ENCODE results near the gene MYO7B. TPM values are rescaled to one million over a fixed set of nuclear protein-coding genes. Genes with fewer than 3 reads are reported as not detected.

The MYO7B gene
- total RNA-seq, 1 donor from 2014 or later, result 0.10 TPM

- DNase-seq (ENCODE audit: low spot score), result no peak
- intact Hi-C loops (cut with micrococcal nuclease), result no loop called here
- Mint-ChIP-seq H3K36me3 (ENCODE audit: low read depth) (no peaks in the 10 kb centered on the region), H3K27ac (no peak overlapping the region), H3K9me3 (no peaks in the 10 kb centered on the region), H3K4me1 (ENCODE audit: low read depth) (peaks cover 10% of the 10 kb centered on the region), H3K27me3 (ENCODE audit: insufficient read depth) (peaks cover 33% of the 10 kb centered on the region), H3K4me3 (no peak overlapping the region)
Measured at GRCh38 chr2:127678991-127679390, 143.5 kb downstream of the MYO7B start.

GRCh38 chr2:127679680-127680361 lies 144.3 kb downstream of the MYO7B start:
- intact Hi-C loops (cut with micrococcal nuclease), result no loop called here
- no peak overlapping the region for H3K4me3 Mint-ChIP-seq
- DNase-seq (ENCODE audit: low spot score), result no peak
- no peaks in the 10 kb centered on the region for H3K9me3 Mint-ChIP-seq
- H3K27ac Mint-ChIP-seq, result no peak overlapping the region
- H3K4me1 Mint-ChIP-seq (ENCODE audit: low read depth), result peaks cover 5% of the 10 kb centered on the region
- no peaks in the 10 kb centered on the region for H3K36me3 Mint-ChIP-seq (ENCODE audit: low read depth)
- peaks cover 28% of the 10 kb centered on the region for H3K27me3 Mint-ChIP-seq (ENCODE audit: insufficient read depth)

GRCh38 chr2:127680706-127681287 lies 145.3 kb downstream of the MYO7B start:
- Mint-ChIP-seq H3K36me3 (ENCODE audit: low read depth) (no peaks in the 10 kb centered on the region), H3K4me3 (no peak overlapping the region), H3K27me3 (ENCODE audit: insufficient read depth) (peaks cover 29% of the 10 kb centered on the region), H3K9me3 (no peaks in the 10 kb centered on the region), H3K4me1 (ENCODE audit: low read depth) (peaks cover 4% of the 10 kb centered on the region), H3K27ac (no peak overlapping the region)
- intact Hi-C loops (cut with micrococcal nuclease), result no loop called here
- no peak for DNase-seq (ENCODE audit: low spot score)

GRCh38 chr2:127681288-127681804 lies 145.9 kb downstream of the MYO7B start:
- Mint-ChIP-seq H3K4me1 (ENCODE audit: low read depth) (no peaks in the 10 kb centered on the region), H3K9me3 (no peaks in the 10 kb centered on the region), H3K27ac (no peak overlapping the region), H3K4me3 (no peak overlapping the region), H3K27me3 (ENCODE audit: insufficient read depth) (peaks cover 24% of the 10 kb centered on the region), H3K36me3 (ENCODE audit: low read depth) (no peaks in the 10 kb centered on the region)
- intact Hi-C loops (cut with micrococcal nuclease), result no loop called here
- no peak for DNase-seq (ENCODE audit: low spot score)

- H3K4me1 Mint-ChIP-seq (ENCODE audit: low read depth), result no peaks in the 10 kb centered on the region
- intact Hi-C loops (cut with micrococcal nuclease), result no loop called here
- H3K9me3 Mint-ChIP-seq, result no peaks in the 10 kb centered on the region
- DNase-seq (ENCODE audit: low spot score), result no peak
- peaks cover 22% of the 10 kb centered on the region for H3K27me3 Mint-ChIP-seq (ENCODE audit: insufficient read depth)
- H3K27ac Mint-ChIP-seq, result no peak overlapping the region
- H3K4me3 Mint-ChIP-seq, result no peak overlapping the region
- H3K36me3 Mint-ChIP-seq (ENCODE audit: low read depth), result no peaks in the 10 kb centered on the region
Measured at GRCh38 chr2:127681976-127682857, 146.7 kb downstream of the MYO7B start.

GRCh38 chr2:127683056-127683455 lies 147.6 kb downstream of the MYO7B start:
- peaks cover 2% of the 10 kb centered on the region for H3K9me3 Mint-ChIP-seq
- intact Hi-C loops (cut with micrococcal nuclease), result no loop called here
- H3K27me3 Mint-ChIP-seq (ENCODE audit: insufficient read depth), result peaks cover 15% of the 10 kb centered on the region
- H3K27ac Mint-ChIP-seq, result no peak overlapping the region
- no peaks in the 10 kb centered on the region for H3K36me3 Mint-ChIP-seq (ENCODE audit: low read depth)
- no peak for DNase-seq (ENCODE audit: low spot score)
- H3K4me1 Mint-ChIP-seq (ENCODE audit: low read depth), result no peaks in the 10 kb centered on the region
- H3K4me3 Mint-ChIP-seq, result no peak overlapping the region

- H3K4me1 Mint-ChIP-seq (ENCODE audit: low read depth), result no peaks in the 10 kb centered on the region
- peaks cover 19% of the 10 kb centered on the region for H3K27me3 Mint-ChIP-seq (ENCODE audit: insufficient read depth)
- no peak overlapping the region for H3K27ac Mint-ChIP-seq
- no peak for DNase-seq (ENCODE audit: low spot score)
- no peak overlapping the region for H3K4me3 Mint-ChIP-seq
- H3K36me3 Mint-ChIP-seq (ENCODE audit: low read depth), result no peaks in the 10 kb centered on the region
- intact Hi-C loops (cut with micrococcal nuclease), result no loop called here
- H3K9me3 Mint-ChIP-seq, result peaks cover 9% of the 10 kb centered on the region
Measured at GRCh38 chr2:127683757-127684156, 148.3 kb downstream of the MYO7B start.

GRCh38 chr2:127685410-127686080 lies 150.1 kb downstream of the MYO7B start:
- H3K27ac Mint-ChIP-seq, result no peak overlapping the region
- peaks cover 14% of the 10 kb centered on the region for H3K9me3 Mint-ChIP-seq
- intact Hi-C loops (cut with micrococcal nuclease), result no loop called here
- H3K36me3 Mint-ChIP-seq (ENCODE audit: low read depth), result no peaks in the 10 kb centered on the region
- peaks cover 19% of the 10 kb centered on the region for H3K27me3 Mint-ChIP-seq (ENCODE audit: insufficient read depth)
- H3K4me3 Mint-ChIP-seq, result no peak overlapping the region
- no peaks in the 10 kb centered on the region for H3K4me1 Mint-ChIP-seq (ENCODE audit: low read depth)
- DNase-seq (ENCODE audit: low spot score), result no peak

Other genes starting within 250 kb of the MYO7B start
- gene ERCC3, start 241.5 kb upstream of the MYO7B start, total RNA-seq, result 63.1 and 65.5 TPM in 2 replicates
- 64.1 and 66.1 TPM in 2 replicates for gene MAP3K2, start 147.7 kb upstream of the MYO7B start, total RNA-seq
- gene PROC, start 117.3 kb upstream of the MYO7B start, total RNA-seq, result 0.29 TPM in 2 replicates
- 52.3 and 57.6 TPM in 2 replicates for gene IWS1, start 9.2 kb upstream of the MYO7B start, total RNA-seq
- not detected in 2 replicates for gene GPR17, start 110.5 kb downstream of the MYO7B start, total RNA-seq
- gene LIMS2, start 139.8 kb downstream of the MYO7B start, total RNA-seq, result 4.8 and 5.1 TPM in 2 replicates
- 6.6 and 7.1 TPM in 2 replicates for gene SFT2D3, start 165.8 kb downstream of the MYO7B start, total RNA-seq

All from activated T-helper 1 cell treated with anti-CD3 and anti-CD28 coated beads, Interleukin-12 subunit alpha, Interleukin-12 subunit beta, Interleukin-2, Interleukin-4 antibody, amounts not matched to agents 30 ng/mL and 10 ng/mL and 1 ng/mL, durations not matched to agents 14 hours and 24 hours and 36 hours (primary cell).